NB4 (cell line): ENCODE data around the gene IZUMO2.

Experiments used
- CTCF ChIP-seq: IDR thresholded peaks from one replicate; pipeline ENCODE4 v1.5.1; 2012; ENCODE audit warnings: low read depth, low read length
- MYC ChIP-seq: IDR thresholded peaks from 2 replicates; pipeline ENCODE4 v1.6.1; 2011; ENCODE audit warnings: low read depth, low read length
- POLR2A ChIP-seq: IDR thresholded peaks from 2 replicates; pipeline ENCODE4 v1.6.1; 2011; ENCODE audit warnings: mild to moderate bottlenecking; ENCODE audit not compliant: insufficient read length; ENCODE audit errors: extremely low read depth
- TF ChIP-seq, protein P1 (sequence below): IDR thresholded peaks from 2 replicates; pipeline ENCODE4 v1.6.1; 2011; ENCODE audit warnings: low read depth, low read length

DNA sequence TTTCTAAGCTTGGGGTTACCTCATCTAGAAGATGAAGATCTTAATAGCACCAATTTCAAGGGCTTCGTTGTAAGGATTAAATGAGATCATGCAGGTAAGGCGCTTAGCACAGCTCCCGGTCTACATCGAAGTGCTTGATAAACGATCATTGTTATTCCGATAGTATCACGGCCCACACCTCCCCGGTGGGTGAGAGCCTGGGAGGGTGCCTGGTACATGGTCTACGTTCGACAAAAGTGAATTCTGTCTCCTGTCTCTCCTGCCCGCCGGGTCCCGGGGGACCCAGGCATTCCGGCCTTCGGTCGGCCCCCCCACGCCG lies 39.8 kb upstream of the IZUMO2 start:
- no peak for TF ChIP-seq CTCF
- no peak for TF ChIP-seq POLR2A
- TF ChIP-seq, protein P1, sequence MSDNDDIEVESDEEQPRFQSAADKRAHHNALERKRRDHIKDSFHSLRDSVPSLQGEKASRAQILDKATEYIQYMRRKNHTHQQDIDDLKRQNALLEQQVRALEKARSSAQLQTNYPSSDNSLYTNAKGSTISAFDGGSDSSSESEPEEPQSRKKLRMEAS = no peak
- no peak for TF ChIP-seq MYC
